GM19240 (cell line): ENCODE data around the gene ZMIZ1.

ENCODE experiments used
- DNase-seq: peaks from one replicate; pipeline ENCODE4 v3.0.0; 2011; ENCODE audit warnings: low spot score; ENCODE audit not compliant: insufficient read length

The ZMIZ1 gene

GRCh38 chr10:79052291-79053080 is 16.3 kb upstream of the ZMIZ1 start:
- no peak for DNase-seq

GRCh38 chr10:79053081-79053434 is 15.7 kb upstream of the ZMIZ1 start:
- DNase-seq = no peak

- DNase-seq = no peak
These were observed 15.1 kb upstream of the ZMIZ1 start for GRCh38 chr10:79053481-79054202.

- DNase-seq = no peak
These were observed 14.3 kb upstream of the ZMIZ1 start for GRCh38 chr10:79054203-79055099.

- DNase-seq = no peak
These were observed 13.5 kb upstream of the ZMIZ1 start for GRCh38 chr10:79055100-79055782.

- no peak for DNase-seq
These were observed 12.9 kb upstream of the ZMIZ1 start for GRCh38 chr10:79055892-79056291.

GRCh38 chr10:79056361-79056735 is 12.4 kb upstream of the ZMIZ1 start:
- DNase-seq = no peak

GRCh38 chr10:79056736-79057391 is 11.9 kb upstream of the ZMIZ1 start:
- DNase-seq = no peak

- no peak for DNase-seq
These were observed 11.1 kb upstream of the ZMIZ1 start for GRCh38 chr10:79057481-79058275.

GRCh38 chr10:79058899-79059841 is 9.6 kb upstream of the ZMIZ1 start:
- no peak for DNase-seq

- no peak for DNase-seq
These were observed 8.8 kb upstream of the ZMIZ1 start for GRCh38 chr10:79059859-79060379.

- no peak for DNase-seq
These were observed 8.0 kb upstream of the ZMIZ1 start for GRCh38 chr10:79060641-79061255.

- no peak for DNase-seq
These were observed 7.1 kb upstream of the ZMIZ1 start for GRCh38 chr10:79061441-79062315.

- no peak for DNase-seq
These were observed 5.7 kb upstream of the ZMIZ1 start for GRCh38 chr10:79063071-79063491.

GRCh38 chr10:79063661-79064492 is 4.9 kb upstream of the ZMIZ1 start:
- no peak for DNase-seq

GRCh38 chr10:79065091-79065551 is 3.6 kb upstream of the ZMIZ1 start:
- no peak for DNase-seq
